ENCODE results near the gene SPOCK3.

SPOCK3 gene

GRCh38 chr4:166838975-166839614 is 395.2 kb downstream of the SPOCK3 start:
- DNase-seq (ENCODE audit: insufficient read length, low spot score), result no peak
- TF ChIP-seq TAF1 (IDR thresholded peaks at IDR 0.05; ENCODE audit: low read depth, low read length), result no peak
- peak; percentile 80 for TF ChIP-seq SPI1 (IDR thresholded peaks at IDR 0.05; ENCODE audit: low read depth, low read length)
- FAIRE-seq, result peak; percentile 9

- DNase-seq (ENCODE audit: insufficient read length, low spot score) (no peak), FAIRE-seq (no peak)
- TF ChIP-seq POLR2AphosphoS5 (IDR thresholded peaks at IDR 0.05; ENCODE audit: low read depth, low read length), result no peak
- no peak for TF ChIP-seq POLR2A (IDR thresholded peaks at IDR 0.05; ENCODE audit: low read depth, low read length)
- TF ChIP-seq PAX5 (IDR thresholded peaks at IDR 0.05; ENCODE audit: insufficient read depth, low read length, severe bottlenecking), result no peak
- TF ChIP-seq SPI1 (IDR thresholded peaks at IDR 0.05; ENCODE audit: low read depth, low read length), result no peak
- TF ChIP-seq TAF1 (IDR thresholded peaks at IDR 0.05; ENCODE audit: low read depth, low read length), result no peak
- no peak for TF ChIP-seq POU2F2 (IDR thresholded peaks at IDR 0.05; ENCODE audit: low read depth, low read length)
Observed at GRCh38 chr4:166836865-166837264, 397.4 kb downstream of the SPOCK3 start.

- DNase-seq (ENCODE audit: insufficient read length, low spot score), result no peak
- TF ChIP-seq SPI1 (IDR thresholded peaks at IDR 0.05; ENCODE audit: low read depth, low read length) (no peak), POLR2A (IDR thresholded peaks at IDR 0.05; ENCODE audit: low read depth, low read length) (no peak), POLR2AphosphoS5 (IDR thresholded peaks at IDR 0.05; ENCODE audit: low read depth, low read length) (no peak), TAF1 (IDR thresholded peaks at IDR 0.05; ENCODE audit: low read depth, low read length) (no peak), POU2F2 (IDR thresholded peaks at IDR 0.05; ENCODE audit: low read depth, low read length) (no peak), PAX5 (IDR thresholded peaks at IDR 0.05; ENCODE audit: insufficient read depth, low read length, severe bottlenecking) (no peak)
- no peak for FAIRE-seq
Observed at GRCh38 chr4:166827629-166828028, 406.7 kb downstream of the SPOCK3 start.

GRCh38 chr4:166827167-166827566 is 407.1 kb downstream of the SPOCK3 start:
- no peak for TF ChIP-seq POU2F2 (IDR thresholded peaks at IDR 0.05; ENCODE audit: low read depth, low read length)
- DNase-seq (ENCODE audit: insufficient read length, low spot score) (no peak), FAIRE-seq (no peak)

- no peak for TF ChIP-seq POLR2A (IDR thresholded peaks at IDR 0.05; ENCODE audit: low read depth, low read length)
- TF ChIP-seq PAX5 (IDR thresholded peaks at IDR 0.05; ENCODE audit: insufficient read depth, low read length, severe bottlenecking), result no peak
- TF ChIP-seq POU2F2 (IDR thresholded peaks at IDR 0.05; ENCODE audit: low read depth, low read length), result no peak
- TF ChIP-seq POLR2AphosphoS5 (IDR thresholded peaks at IDR 0.05; ENCODE audit: low read depth, low read length), result no peak
- no peak for TF ChIP-seq TAF1 (IDR thresholded peaks at IDR 0.05; ENCODE audit: low read depth, low read length)
- no peak for TF ChIP-seq SPI1 (IDR thresholded peaks at IDR 0.05; ENCODE audit: low read depth, low read length)
- FAIRE-seq (no peak), DNase-seq (ENCODE audit: insufficient read length, low spot score) (no peak)
Observed at GRCh38 chr4:166823848-166824247, 410.4 kb downstream of the SPOCK3 start.

GRCh38 chr4:166823126-166823525 is 411.2 kb downstream of the SPOCK3 start:
- DNase-seq (ENCODE audit: insufficient read length, low spot score) (no peak), FAIRE-seq (no peak)
- TF ChIP-seq POU2F2 (IDR thresholded peaks at IDR 0.05; ENCODE audit: low read depth, low read length), result no peak
- TF ChIP-seq SPI1 (IDR thresholded peaks at IDR 0.05; ENCODE audit: low read depth, low read length), result no peak
- no peak for TF ChIP-seq TAF1 (IDR thresholded peaks at IDR 0.05; ENCODE audit: low read depth, low read length)
- no peak for TF ChIP-seq POLR2A (IDR thresholded peaks at IDR 0.05; ENCODE audit: low read depth, low read length)
- TF ChIP-seq POLR2AphosphoS5 (IDR thresholded peaks at IDR 0.05; ENCODE audit: low read depth, low read length), result no peak
- no peak for TF ChIP-seq PAX5 (IDR thresholded peaks at IDR 0.05; ENCODE audit: insufficient read depth, low read length, severe bottlenecking)

- DNase-seq (ENCODE audit: insufficient read length, low spot score) (no peak), FAIRE-seq (no peak)
- TF ChIP-seq POLR2A (IDR thresholded peaks at IDR 0.05; ENCODE audit: low read depth, low read length) (no peak), SPI1 (IDR thresholded peaks at IDR 0.05; ENCODE audit: low read depth, low read length) (no peak)
Observed at GRCh38 chr4:166822386-166822785, 411.9 kb downstream of the SPOCK3 start.

- no peak for FAIRE-seq
- DNase-seq (ENCODE audit: insufficient read length, low spot score), result no peak
- TF ChIP-seq POLR2A (IDR thresholded peaks at IDR 0.05; ENCODE audit: low read depth, low read length) (no peak), POLR2AphosphoS5 (IDR thresholded peaks at IDR 0.05; ENCODE audit: low read depth, low read length) (no peak), PAX5 (IDR thresholded peaks at IDR 0.05; ENCODE audit: insufficient read depth, low read length, severe bottlenecking) (no peak), POU2F2 (IDR thresholded peaks at IDR 0.05; ENCODE audit: low read depth, low read length) (no peak), TAF1 (IDR thresholded peaks at IDR 0.05; ENCODE audit: low read depth, low read length) (no peak), SPI1 (IDR thresholded peaks at IDR 0.05; ENCODE audit: low read depth, low read length) (no peak)
Observed at GRCh38 chr4:166816890-166817289, 417.4 kb downstream of the SPOCK3 start.

GRCh38 chr4:166808380-166808779 is 425.9 kb downstream of the SPOCK3 start:
- TF ChIP-seq SPI1 (IDR thresholded peaks at IDR 0.05; ENCODE audit: low read depth, low read length) (no peak), POLR2AphosphoS5 (IDR thresholded peaks at IDR 0.05; ENCODE audit: low read depth, low read length) (no peak), PAX5 (IDR thresholded peaks at IDR 0.05; ENCODE audit: insufficient read depth, low read length, severe bottlenecking) (no peak), POU2F2 (IDR thresholded peaks at IDR 0.05; ENCODE audit: low read depth, low read length) (no peak), TAF1 (IDR thresholded peaks at IDR 0.05; ENCODE audit: low read depth, low read length) (no peak), POLR2A (IDR thresholded peaks at IDR 0.05; ENCODE audit: low read depth, low read length) (no peak)
- no peak for FAIRE-seq
- DNase-seq (ENCODE audit: insufficient read length, low spot score), result no peak

GRCh38 chr4:166802346-166802745 is 431.9 kb downstream of the SPOCK3 start:
- DNase-seq (ENCODE audit: insufficient read length, low spot score), result no peak
- TF ChIP-seq TAF1 (IDR thresholded peaks at IDR 0.05; ENCODE audit: low read depth, low read length), result no peak
- no peak for TF ChIP-seq POLR2AphosphoS5 (IDR thresholded peaks at IDR 0.05; ENCODE audit: low read depth, low read length)
- TF ChIP-seq PAX5 (IDR thresholded peaks at IDR 0.05; ENCODE audit: insufficient read depth, low read length, severe bottlenecking), result no peak
- FAIRE-seq, result no peak

GRCh38 chr4:166798126-166798525 is 436.2 kb downstream of the SPOCK3 start:
- TF ChIP-seq PAX5 (IDR thresholded peaks at IDR 0.05; ENCODE audit: insufficient read depth, low read length, severe bottlenecking) (no peak), SPI1 (IDR thresholded peaks at IDR 0.05; ENCODE audit: low read depth, low read length) (no peak), POU2F2 (IDR thresholded peaks at IDR 0.05; ENCODE audit: low read depth, low read length) (no peak), POLR2A (IDR thresholded peaks at IDR 0.05; ENCODE audit: low read depth, low read length) (no peak), TAF1 (IDR thresholded peaks at IDR 0.05; ENCODE audit: low read depth, low read length) (no peak)
- FAIRE-seq (no peak), DNase-seq (ENCODE audit: insufficient read length, low spot score) (no peak)

Data from GM12891 (cell line).